ENCODE results near the gene NOS3.

The NOS3 gene

DNA sequence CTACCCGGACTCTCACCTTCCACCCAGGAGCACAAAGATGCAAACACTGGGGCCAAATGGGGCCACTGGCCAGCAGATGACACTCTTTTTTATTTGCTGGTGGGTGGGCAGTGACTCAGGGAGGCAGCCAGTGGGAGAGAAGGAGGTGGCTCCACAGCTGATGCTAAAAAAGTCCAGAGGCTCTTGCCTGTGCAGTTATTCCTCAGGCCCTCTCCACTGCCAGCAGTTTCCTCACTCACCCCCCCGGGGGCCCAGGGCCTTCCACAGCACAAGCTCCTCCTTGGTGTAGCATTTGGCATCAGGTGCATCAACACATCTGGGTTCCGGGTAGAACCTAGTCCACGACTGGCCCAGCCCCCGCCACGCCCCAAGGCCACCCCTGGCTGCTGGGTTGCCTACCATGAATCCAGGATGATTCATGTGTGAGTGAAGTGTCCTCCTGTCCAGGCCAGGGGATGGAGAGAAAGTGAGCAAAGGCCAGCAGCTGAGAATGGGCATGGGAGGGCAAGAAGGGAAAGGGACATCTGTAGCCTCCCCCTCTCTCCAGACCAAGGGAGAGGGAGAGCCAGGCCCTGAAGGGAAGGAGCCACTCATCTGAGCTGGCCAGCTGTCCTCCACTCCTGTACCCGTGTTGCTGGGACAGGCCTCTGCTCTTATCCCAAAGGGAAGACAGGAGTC is 11.0 kb upstream of the NOS3 start:
- no peak overlapping the region for H3K4me3 ChIP-seq (replicated peaks; ENCODE audit: low read depth, low read length)
- TF ChIP-seq, protein P1, sequence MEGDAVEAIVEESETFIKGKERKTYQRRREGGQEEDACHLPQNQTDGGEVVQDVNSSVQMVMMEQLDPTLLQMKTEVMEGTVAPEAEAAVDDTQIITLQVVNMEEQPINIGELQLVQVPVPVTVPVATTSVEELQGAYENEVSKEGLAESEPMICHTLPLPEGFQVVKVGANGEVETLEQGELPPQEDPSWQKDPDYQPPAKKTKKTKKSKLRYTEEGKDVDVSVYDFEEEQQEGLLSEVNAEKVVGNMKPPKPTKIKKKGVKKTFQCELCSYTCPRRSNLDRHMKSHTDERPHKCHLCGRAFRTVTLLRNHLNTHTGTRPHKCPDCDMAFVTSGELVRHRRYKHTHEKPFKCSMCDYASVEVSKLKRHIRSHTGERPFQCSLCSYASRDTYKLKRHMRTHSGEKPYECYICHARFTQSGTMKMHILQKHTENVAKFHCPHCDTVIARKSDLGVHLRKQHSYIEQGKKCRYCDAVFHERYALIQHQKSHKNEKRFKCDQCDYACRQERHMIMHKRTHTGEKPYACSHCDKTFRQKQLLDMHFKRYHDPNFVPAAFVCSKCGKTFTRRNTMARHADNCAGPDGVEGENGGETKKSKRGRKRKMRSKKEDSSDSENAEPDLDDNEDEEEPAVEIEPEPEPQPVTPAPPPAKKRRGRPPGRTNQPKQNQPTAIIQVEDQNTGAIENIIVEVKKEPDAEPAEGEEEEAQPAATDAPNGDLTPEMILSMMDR (IDR thresholded peaks at IDR 0.05; ENCODE audit: insufficient read depth, low read length, poor library complexity, severe bottlenecking) = no peak
- H3K27me3 ChIP-seq (replicated peaks; ENCODE audit: control insufficient read depth, insufficient read depth, low read length) = peaks cover 1% of the 10 kb centered on the region; the same call in 1 of the 2 replicates
- no peaks in the 10 kb centered on the region for H3K36me3 ChIP-seq (ENCODE audit: control insufficient read depth, insufficient read depth, low read length)
- DNase-seq (ENCODE audit: extremely low read depth, insufficient read length) = no peak

DNA sequence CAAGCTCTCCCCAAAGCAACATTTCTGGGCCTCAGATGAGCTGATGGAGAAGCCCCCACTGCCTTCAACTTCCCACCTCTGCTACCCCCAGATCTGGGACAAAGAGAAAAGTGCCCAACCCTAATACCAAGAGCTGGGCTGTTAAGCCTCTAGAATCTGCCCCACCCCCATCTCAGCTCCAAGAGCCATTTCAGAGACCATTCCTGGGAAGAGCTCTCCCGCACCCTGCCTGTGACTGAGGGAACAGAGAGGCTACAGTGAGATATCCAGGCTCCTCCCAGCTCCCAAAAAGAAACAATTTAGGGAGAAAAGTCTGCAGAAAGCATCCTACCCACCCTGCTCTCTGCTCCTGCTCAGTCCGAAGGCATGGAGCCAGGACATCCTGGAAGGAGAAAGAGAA is 10.2 kb upstream of the NOS3 start:
- no peak for DNase-seq (ENCODE audit: extremely low read depth, insufficient read length)
- TF ChIP-seq, protein P1 (IDR thresholded peaks at IDR 0.05; ENCODE audit: insufficient read depth, low read length, poor library complexity, severe bottlenecking) = no peak
- Histone ChIP-seq H3K36me3 (ENCODE audit: control insufficient read depth, insufficient read depth, low read length) (no peaks in the 10 kb centered on the region), H3K4me3 (replicated peaks; ENCODE audit: low read depth, low read length) (no peak overlapping the region), H3K27me3 (replicated peaks; ENCODE audit: control insufficient read depth, insufficient read depth, low read length) (peaks cover 1% of the 10 kb centered on the region; the same call in 1 of the 2 replicates)

DNA sequence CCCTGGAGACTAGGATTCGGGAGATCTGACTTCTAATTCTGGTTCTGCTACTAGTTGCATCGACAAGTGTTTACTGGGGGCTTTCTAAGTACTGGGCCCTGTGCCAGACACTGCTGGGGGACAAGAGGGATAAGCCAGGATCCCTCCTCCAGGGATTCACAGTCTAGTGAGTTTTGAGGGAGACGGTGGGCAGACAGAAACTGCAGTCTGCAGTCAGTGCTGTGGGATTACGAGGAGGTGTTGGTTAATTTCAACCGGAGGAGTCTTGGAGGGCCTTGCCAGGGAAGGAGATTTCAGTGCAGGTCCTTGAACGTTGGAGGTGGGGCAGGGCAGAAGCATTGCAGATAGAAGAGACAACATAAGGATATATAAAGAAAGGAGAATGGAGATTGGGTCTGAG is 9.2 kb upstream of the NOS3 start:
- DNase-seq (ENCODE audit: extremely low read depth, insufficient read length) = no peak
- TF ChIP-seq, protein P1 (IDR thresholded peaks at IDR 0.05; ENCODE audit: insufficient read depth, low read length, poor library complexity, severe bottlenecking) = no peak
- Histone ChIP-seq H3K4me3 (replicated peaks; ENCODE audit: low read depth, low read length) (no peak overlapping the region), H3K27me3 (replicated peaks; ENCODE audit: control insufficient read depth, insufficient read depth, low read length) (peaks cover 1% of the 10 kb centered on the region; the same call in 1 of the 2 replicates), H3K36me3 (ENCODE audit: control insufficient read depth, insufficient read depth, low read length) (no peaks in the 10 kb centered on the region)

DNA sequence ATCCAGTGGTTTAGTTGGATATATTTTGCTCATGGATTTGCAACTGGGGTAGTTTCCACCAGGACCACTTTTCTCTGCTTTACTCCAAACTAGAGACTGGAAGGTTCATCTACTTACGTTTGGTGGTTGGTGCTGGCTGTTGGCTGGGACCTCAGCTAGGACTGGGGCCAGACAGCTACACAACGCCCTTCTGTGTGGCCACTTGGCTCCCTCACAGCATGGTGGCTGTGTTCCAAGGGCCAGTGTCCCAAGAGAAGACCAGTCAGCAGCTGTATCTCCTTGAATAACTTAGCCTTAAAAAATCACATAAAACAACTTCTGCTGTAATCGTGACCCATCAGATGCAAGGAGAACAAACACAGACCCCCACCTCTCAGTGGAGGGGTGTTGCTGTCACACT is 8.5 kb upstream of the NOS3 start:
- TF ChIP-seq, protein P1 (IDR thresholded peaks at IDR 0.05; ENCODE audit: insufficient read depth, low read length, poor library complexity, severe bottlenecking) = no peak
- no peak for DNase-seq (ENCODE audit: extremely low read depth, insufficient read length)
- Histone ChIP-seq H3K36me3 (ENCODE audit: control insufficient read depth, insufficient read depth, low read length) (no peaks in the 10 kb centered on the region), H3K27me3 (replicated peaks; ENCODE audit: control insufficient read depth, insufficient read depth, low read length) (peaks cover 1% of the 10 kb centered on the region; the same call in 1 of the 2 replicates), H3K4me3 (replicated peaks; ENCODE audit: low read depth, low read length) (no peak overlapping the region)

DNA sequence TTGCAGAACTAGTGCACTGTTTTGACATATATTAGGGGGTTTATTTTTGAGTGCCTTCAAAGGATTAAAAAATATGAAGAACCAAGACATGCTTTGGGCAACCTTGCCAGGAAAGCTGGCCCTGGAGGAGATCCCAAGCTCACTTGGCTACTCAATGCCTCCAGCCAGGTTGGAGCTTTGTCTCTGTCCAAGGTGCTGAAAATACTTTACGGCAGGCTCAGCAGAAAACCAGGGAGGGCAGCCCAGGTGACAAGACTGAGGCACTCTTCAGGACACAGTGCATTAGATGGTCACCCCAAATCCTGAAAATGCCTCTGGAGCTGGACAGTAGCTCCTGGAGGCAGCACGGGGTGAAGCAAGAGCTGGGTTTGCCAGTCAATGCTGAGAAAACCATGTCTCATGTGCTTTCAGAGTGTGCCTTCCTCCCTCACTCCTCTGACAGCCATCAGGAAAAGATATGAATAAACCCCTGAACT is 6.9 kb upstream of the NOS3 start:
- Histone ChIP-seq H3K4me3 (replicated peaks; ENCODE audit: low read depth, low read length) (no peak overlapping the region), H3K27me3 (replicated peaks; ENCODE audit: control insufficient read depth, insufficient read depth, low read length) (no peaks in the 10 kb centered on the region; the same call in none of the 2 replicates), H3K36me3 (ENCODE audit: control insufficient read depth, insufficient read depth, low read length) (no peaks in the 10 kb centered on the region)
- TF ChIP-seq, protein P1 (IDR thresholded peaks at IDR 0.05; ENCODE audit: insufficient read depth, low read length, poor library complexity, severe bottlenecking) = no peak
- DNase-seq (ENCODE audit: extremely low read depth, insufficient read length) = no peak

All from GM06990 (cell line).